ENCODE data around the gene ATOSB.

DNA sequence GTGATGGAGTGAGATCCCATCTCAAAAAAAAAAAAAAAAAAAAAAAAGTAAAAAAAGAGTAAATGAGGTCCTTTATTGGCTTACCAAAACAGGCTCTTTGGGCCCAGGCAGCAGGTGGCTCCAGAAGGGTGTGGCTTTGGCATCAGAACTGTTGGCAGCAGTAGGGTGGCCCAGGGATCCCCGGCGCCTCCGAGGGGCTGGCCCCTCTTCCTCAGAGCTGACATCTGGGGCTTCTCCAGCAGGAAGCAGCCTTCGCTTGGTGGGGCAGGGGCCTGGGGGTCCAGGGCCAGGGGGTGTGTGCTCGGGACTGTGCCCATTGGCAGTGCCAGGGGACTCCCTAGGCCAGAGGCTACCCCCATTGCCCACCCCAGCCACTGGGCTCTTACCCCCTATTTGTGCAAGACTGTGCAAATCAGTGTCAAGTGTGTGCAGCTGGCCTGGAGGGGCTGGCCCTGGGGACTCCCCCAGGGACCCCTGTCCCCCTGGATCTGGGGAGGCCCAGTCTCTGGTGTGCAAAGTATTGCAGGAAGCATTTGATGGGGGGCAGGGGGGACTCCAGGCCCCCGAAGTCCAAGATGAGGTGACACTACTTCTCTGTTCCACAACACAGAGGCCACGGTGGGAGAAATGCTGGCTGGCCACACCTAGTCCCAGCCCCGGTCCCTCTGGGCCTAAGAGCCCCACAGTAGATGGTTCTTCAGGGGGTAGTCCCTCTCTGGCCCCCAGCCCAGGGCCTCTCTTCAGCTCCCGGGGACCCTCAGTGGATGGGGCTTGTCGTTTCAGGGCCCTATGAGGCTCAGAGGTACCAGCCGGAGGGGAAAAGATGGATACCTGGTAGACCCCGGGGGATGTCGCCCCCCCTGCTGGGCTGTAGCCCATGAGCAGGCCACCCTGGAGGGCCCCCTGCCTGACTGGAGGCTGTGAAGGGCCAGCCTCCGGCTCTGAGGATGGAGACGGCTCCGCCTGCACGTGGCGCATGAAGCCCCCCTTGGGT is 8.1 kb downstream of the ATOSB start:
- no peak for TF ChIP-seq CTCF (IDR thresholded peaks at IDR 0.05)
- no peak for TF ChIP-seq POLR2A (IDR thresholded peaks at IDR 0.05)

Data from thyroid gland (tissue), 4 donors.